PFSK-1 (cell line): ENCODE results near the gene TMPRSS9.

Experiments used
- FOXP2 ChIP-seq: optimal IDR thresholded peaks from 2 replicates; pipeline ENCODE3; 2011; ENCODE audit warnings: borderline replicate concordance, control low read depth, inconsistent platforms; ENCODE audit not compliant: insufficient read depth; ENCODE audit errors: extremely low read length, extremely low read depth
- POLR2AphosphoS5 ChIP-seq: IDR thresholded peaks from 2 replicates; pipeline ENCODE4 v1.6.1; 2012; ENCODE audit warnings: low read depth, mild to moderate bottlenecking, control low read depth, low read length, moderate library complexity
- REST ChIP-seq, 2 experiments: IDR thresholded peaks; 2 replicates each; pipeline versions ENCODE4 v1.6.1 to v1.8.0; 2011 to 2012; ENCODE audit warnings: low read depth in 2 of 2, low read length in 2 of 2, control low read depth in 1 of 2, inconsistent platforms in 1 of 2, mild to moderate bottlenecking in 1 of 2, moderate library complexity in 1 of 2; ENCODE audit not compliant: insufficient read depth in 1 of 2
- SIN3A ChIP-seq: IDR thresholded peaks from 2 replicates; pipeline ENCODE4 v1.6.1; 2012; ENCODE audit warnings: mild to moderate bottlenecking, low read length, moderate library complexity, borderline replicate concordance; ENCODE audit not compliant: insufficient read depth
- TAF1 ChIP-seq: IDR thresholded peaks from 2 replicates; pipeline ENCODE4 v1.6.1; 2012; ENCODE audit warnings: low read length, control low read depth, borderline replicate concordance; ENCODE audit not compliant: insufficient read depth

TMPRSS9 gene

GRCh38 chr19:2355168-2356035 is 4.7 kb upstream of the TMPRSS9 start:
- TF ChIP-seq TAF1 (no peak), POLR2AphosphoS5 (no peak), SIN3A (no peak), FOXP2 (no peak), REST (IDR thresholded peaks at IDR 0.05; ENCODE audit: insufficient read depth in 1 of 2, low read depth in 2 of 2, low read length in 2 of 2) (no peak)

GRCh38 chr19:2356036-2356646 is 3.9 kb upstream of the TMPRSS9 start:
- TF ChIP-seq REST (IDR thresholded peaks at IDR 0.05; ENCODE audit: insufficient read depth in 1 of 2, low read depth in 2 of 2, low read length in 2 of 2) (no peak), SIN3A (no peak), POLR2AphosphoS5 (no peak), FOXP2 (no peak), TAF1 (no peak)

- TF ChIP-seq REST (IDR thresholded peaks at IDR 0.05; ENCODE audit: insufficient read depth in 1 of 2, low read depth in 2 of 2, low read length in 2 of 2) (no peak), SIN3A (no peak), POLR2AphosphoS5 (no peak), FOXP2 (no peak), TAF1 (no peak)
Measured at GRCh38 chr19:2357279-2358206, 2.5 kb upstream of the TMPRSS9 start.

- no peak for TF ChIP-seq TAF1
- TF ChIP-seq SIN3A, result no peak
- no peak for TF ChIP-seq POLR2AphosphoS5
- no peak for TF ChIP-seq FOXP2
- no peak for TF ChIP-seq REST (IDR thresholded peaks at IDR 0.05; ENCODE audit: insufficient read depth in 1 of 2, low read depth in 2 of 2, low read length in 2 of 2)
Measured at GRCh38 chr19:2358548-2359173, 1.4 kb upstream of the TMPRSS9 start.
